Measurements from ENCODE around the gene KSR1. TPM values are rescaled to one million over a fixed set of nuclear protein-coding genes. Genes with fewer than 3 reads are reported as not detected.

KSR1 gene
- polyA plus RNA-seq, 1 donor from 2014 or later: 9.2 TPM

GRCh38 chr17:27558341-27558740 lies 102.1 kb downstream of the KSR1 start:
- no peaks in the 10 kb centered on the region for H3K79me2 ChIP-seq (replicated peaks; ENCODE audit: insufficient read depth, low read length)
- no peaks in the 10 kb centered on the region for H3K27me3 ChIP-seq (ENCODE audit: insufficient read depth, low read depth, low read length)
- H3F3A ChIP-seq (ENCODE audit: insufficient read depth, low read length, poor library complexity, severe bottlenecking): no peaks in the 10 kb centered on the region
- H3K27ac ChIP-seq (ENCODE audit: low read length): no peak overlapping the region
- H3K9me2 ChIP-seq (ENCODE audit: insufficient read depth, low read length): no peaks in the 10 kb centered on the region
- H3K9me3 ChIP-seq (ENCODE audit: low read length): no peaks in the 10 kb centered on the region
- H4K20me1 ChIP-seq (ENCODE audit: insufficient read depth): no peaks in the 10 kb centered on the region
- TF ChIP-seq TAF1 (IDR thresholded peaks at IDR 0.05; ENCODE audit: low read depth) (no peak), POLR2AphosphoS5 (IDR thresholded peaks at IDR 0.05) (no peak), EZH2 (IDR thresholded peaks at IDR 0.05; ENCODE audit: borderline replicate concordance, insufficient read depth, low read length, poor library complexity, severe bottlenecking) (no peak), RAD21 (conservative IDR thresholded peaks at IDR 0.05) (no peak), REST (IDR thresholded peaks at IDR 0.05; ENCODE audit: borderline replicate concordance) (no peak), SMC3 (conservative IDR thresholded peaks at IDR 0.05; ENCODE audit: poor library complexity) (no peak), EP300 (conservative IDR thresholded peaks at IDR 0.05; ENCODE audit: poor library complexity, severe bottlenecking) (no peak), MXI1 (conservative IDR thresholded peaks at IDR 0.05; ENCODE audit: poor library complexity, severe bottlenecking) (no peak), CTCF (IDR thresholded peaks at IDR 0.05; ENCODE audit: poor library complexity, severe bottlenecking) (no peak)
- no peak overlapping the region for H3K9ac ChIP-seq (ENCODE audit: low read length)
- H3K36me3 ChIP-seq (ENCODE audit: insufficient read depth, low read length): no peaks in the 10 kb centered on the region
- H2AFZ ChIP-seq (ENCODE audit: low read depth, low read length): no peak overlapping the region
- H3K4me3 ChIP-seq (ENCODE audit: low read length): no peak overlapping the region
- H3K4me2 ChIP-seq (ENCODE audit: low read length): no peak overlapping the region

GRCh38 chr17:27558842-27559505 lies 102.7 kb downstream of the KSR1 start:
- H3K9ac ChIP-seq (ENCODE audit: low read length): no peak overlapping the region
- H3K27ac ChIP-seq (ENCODE audit: low read length): no peak overlapping the region
- H2AFZ ChIP-seq (ENCODE audit: low read depth, low read length): no peak overlapping the region
- H3K4me3 ChIP-seq (ENCODE audit: low read length): no peak overlapping the region
- no peaks in the 10 kb centered on the region for H3F3A ChIP-seq (ENCODE audit: insufficient read depth, low read length, poor library complexity, severe bottlenecking)
- H3K9me2 ChIP-seq (ENCODE audit: insufficient read depth, low read length): no peaks in the 10 kb centered on the region
- H3K36me3 ChIP-seq (ENCODE audit: insufficient read depth, low read length): no peaks in the 10 kb centered on the region
- no peaks in the 10 kb centered on the region for H3K79me2 ChIP-seq (replicated peaks; ENCODE audit: insufficient read depth, low read length)
- TF ChIP-seq POLR2AphosphoS5 (IDR thresholded peaks at IDR 0.05) (no peak), REST (IDR thresholded peaks at IDR 0.05; ENCODE audit: borderline replicate concordance) (no peak), SMC3 (conservative IDR thresholded peaks at IDR 0.05; ENCODE audit: poor library complexity) (no peak), MXI1 (conservative IDR thresholded peaks at IDR 0.05; ENCODE audit: poor library complexity, severe bottlenecking) (no peak), RAD21 (conservative IDR thresholded peaks at IDR 0.05) (no peak), EP300 (conservative IDR thresholded peaks at IDR 0.05; ENCODE audit: poor library complexity, severe bottlenecking) (no peak), TAF1 (IDR thresholded peaks at IDR 0.05; ENCODE audit: low read depth) (no peak), CTCF (IDR thresholded peaks at IDR 0.05; ENCODE audit: poor library complexity, severe bottlenecking) (no peak), EZH2 (IDR thresholded peaks at IDR 0.05; ENCODE audit: borderline replicate concordance, insufficient read depth, low read length, poor library complexity, severe bottlenecking) (no peak)
- H3K9me3 ChIP-seq (ENCODE audit: low read length): no peaks in the 10 kb centered on the region
- H3K4me2 ChIP-seq (ENCODE audit: low read length): no peak overlapping the region
- no peaks in the 10 kb centered on the region for H3K27me3 ChIP-seq (ENCODE audit: insufficient read depth, low read depth, low read length)
- H4K20me1 ChIP-seq (ENCODE audit: insufficient read depth): no peaks in the 10 kb centered on the region
